Activated CD8-positive, alpha-beta memory T cell treated with anti-CD3 and anti-CD28 coated beads for 48 hours (primary cell): Measurements from ENCODE around the gene GPRIN1.
"Not testable (repeated sequence)": the region's sequence is repeated elsewhere in the genome, so short reads cannot be mapped to it uniquely, and the experiment has no call there.

ENCODE experiments used
- DNase-seq, 3 experiments: peaks; one replicate each; pipeline ENCODE4 v3.0.0-alpha.2; 2020; ENCODE audit warnings: low read depth in 2 of 3, low spot score in 2 of 3

The GPRIN1 gene

DNA sequence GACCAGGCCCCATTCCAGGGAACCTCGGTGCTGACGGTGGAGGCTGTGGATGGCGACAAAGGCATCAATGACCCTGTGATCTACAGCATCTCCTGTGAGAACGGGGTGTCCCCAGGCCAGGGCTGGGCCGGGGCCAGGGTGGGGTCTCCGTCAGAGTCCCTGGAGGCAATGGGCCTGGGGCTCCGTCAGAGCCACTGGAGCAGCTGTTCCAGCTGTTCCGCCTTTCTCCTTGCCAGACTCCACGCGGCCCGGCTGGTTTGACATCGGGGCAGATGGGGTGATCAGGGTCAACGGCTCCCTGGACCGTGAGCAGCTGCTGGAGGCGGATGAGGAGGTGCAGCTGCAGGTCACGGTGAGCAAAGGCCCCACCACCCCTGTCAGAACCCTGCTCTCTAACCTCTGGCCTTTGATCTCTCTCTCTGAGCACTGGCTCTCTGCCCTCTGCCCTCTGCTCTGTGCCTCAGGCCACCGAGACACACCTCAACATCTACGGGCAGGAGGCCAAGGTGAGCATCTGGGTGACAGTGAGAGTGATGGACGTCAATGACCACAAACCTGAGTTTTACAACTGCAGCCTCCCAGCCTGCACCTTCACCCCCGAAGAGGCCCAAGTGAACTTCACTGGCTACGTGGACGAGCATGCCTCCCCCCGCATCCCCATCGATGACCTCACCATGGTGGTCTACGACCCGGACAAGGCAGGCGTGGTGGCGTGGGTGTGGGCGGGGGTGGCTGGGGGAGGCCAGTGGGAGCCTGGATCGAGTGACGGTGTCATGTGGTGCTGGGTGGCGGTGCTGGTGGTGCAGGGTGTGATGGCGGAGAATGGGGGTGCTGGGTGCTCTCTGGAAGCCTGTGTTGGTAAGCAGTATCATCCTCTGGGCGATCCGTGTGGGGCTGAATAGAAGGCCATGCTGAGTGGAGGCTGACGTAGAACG is 34.2 kb downstream of the GPRIN1 start:
- no peak for DNase-seq

DNA sequence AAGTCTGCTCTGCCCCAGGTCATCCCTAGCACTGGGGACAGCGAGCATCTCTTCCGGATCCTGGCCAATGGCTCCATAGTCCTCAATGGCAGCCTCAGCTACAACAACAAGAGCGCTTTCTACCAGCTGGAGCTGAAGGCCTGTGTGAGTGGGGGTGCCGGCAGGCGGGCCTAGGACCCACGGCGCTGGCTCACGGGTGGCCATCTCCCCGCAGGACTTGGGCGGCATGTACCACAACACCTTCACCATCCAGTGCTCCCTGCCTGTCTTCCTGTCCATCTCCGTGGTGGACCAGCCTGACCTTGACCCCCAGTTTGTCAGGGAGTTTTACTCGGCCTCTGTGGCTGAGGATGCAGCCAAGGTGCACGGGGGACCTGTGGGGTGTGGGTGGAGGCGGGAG is 34.9 kb downstream of the GPRIN1 start:
- DNase-seq = no peak

DNA sequence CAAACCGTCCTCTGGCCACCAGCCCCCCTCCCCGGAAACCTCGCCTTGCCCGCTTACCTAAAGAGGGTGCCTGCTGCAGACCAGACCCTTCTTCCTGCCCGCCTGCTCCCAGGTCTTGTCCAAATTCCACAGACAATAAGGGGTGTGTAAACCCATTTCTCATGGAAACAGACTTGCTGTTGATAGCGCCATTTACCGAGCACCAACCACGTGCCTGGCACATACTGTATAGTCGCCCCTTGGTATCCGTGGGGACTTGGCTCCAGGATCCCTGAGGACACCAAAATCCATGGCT is 35.7 kb downstream of the GPRIN1 start:
- no peak for DNase-seq

DNA sequence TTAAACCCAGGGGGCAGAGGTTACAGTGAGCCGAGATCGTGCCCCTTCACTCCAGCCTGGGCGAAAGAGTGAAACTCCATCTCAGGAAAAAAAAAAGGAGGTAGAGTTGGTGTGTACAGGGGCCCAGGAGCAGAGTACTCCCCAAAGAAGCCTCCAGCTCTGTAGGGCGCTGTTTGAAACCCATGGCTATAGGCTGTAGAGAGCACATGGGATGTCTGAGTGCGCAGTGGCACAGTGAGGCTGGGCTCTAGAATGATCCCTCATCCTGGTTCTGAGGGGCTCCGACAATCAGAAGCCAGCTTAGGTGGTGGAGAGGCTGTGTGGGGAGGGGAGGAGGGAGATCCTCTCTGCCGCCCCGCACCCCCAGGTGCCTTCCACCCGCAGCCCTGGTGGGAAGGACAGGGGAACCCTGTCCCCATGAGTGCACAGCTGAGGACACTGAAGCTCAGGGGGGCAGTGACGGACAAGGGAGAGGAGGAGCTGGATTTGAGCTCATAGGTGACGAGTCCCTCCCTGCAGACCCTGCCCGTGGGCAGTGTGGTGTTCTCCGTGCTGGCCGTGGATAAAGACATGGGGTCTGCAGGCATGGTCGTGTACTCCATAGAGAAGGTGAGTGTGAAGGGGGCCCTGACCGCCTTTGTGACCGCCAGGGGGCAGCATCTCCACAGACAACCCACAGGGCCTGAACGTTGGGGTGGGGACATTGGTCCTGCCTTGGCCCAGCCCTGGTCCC is 36.2 kb downstream of the GPRIN1 start:
- DNase-seq = peak; percentile 36 to 90 (median 79)

DNA sequence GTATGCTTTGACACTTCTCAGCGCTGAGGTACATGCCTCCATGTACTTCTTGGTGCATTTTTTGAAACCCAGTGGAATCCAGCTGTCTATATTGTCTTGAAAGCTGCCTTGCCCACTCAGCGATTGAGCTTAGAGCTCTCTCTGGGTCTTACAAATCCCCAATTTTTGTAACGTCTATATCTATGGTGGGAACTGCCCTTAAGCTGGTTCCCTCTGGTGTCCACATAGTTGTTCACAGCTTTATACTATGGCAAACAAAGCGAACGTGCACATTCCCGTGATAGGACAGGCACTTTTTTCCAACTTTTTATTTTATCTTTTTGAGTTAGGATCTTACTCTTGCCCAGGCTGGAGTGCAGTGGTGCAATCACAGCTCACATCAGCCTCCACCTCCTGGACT is 39.9 kb downstream of the GPRIN1 start:
- no peak for DNase-seq

DNA sequence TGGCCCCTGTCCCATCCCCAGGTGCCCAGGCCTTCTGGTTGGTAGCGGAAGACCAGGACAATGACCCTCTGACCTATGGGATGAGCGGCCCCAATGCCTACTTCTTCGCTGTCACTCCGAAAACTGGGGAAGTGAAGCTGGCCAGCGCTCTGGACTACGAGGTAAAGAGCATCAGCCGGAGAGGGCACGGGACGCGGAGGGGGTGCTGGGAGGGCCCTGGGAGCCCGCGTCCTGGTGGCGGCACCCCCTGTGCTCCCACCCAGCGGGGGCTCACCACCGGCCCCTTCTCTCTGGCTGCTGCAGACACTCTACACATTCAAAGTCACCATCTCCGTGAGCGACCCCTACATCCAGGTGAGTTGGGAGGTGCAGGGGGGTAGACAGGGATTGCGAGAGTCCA is 41.3 kb downstream of the GPRIN1 start:
- no peak for DNase-seq

DNA sequence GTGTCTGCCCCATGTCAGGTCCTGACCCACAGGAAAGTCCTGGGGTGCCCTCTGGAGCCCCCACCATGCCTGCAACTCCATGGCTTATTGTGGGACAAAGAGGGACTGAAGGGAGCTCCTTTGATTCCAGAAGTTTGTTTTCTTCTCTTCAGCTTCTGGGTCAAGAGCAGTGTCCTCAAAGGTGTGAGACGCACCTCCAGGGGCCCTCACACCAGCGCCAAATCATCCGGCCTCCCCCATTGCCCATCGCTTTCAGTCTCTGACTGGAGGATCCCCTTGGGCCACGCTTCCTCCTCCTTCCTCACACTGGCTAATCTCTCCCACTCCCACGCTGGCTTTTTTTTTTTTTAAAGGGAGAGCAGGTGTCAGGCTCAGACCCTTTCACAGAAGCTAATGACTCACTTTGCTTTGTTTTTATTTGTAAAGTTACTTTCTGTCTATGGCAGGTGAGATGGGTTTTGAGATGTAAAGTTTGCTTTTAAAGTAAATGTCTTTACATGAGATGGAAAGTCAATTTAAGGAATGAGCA is 44.1 kb downstream of the GPRIN1 start:
- no peak for DNase-seq

DNA sequence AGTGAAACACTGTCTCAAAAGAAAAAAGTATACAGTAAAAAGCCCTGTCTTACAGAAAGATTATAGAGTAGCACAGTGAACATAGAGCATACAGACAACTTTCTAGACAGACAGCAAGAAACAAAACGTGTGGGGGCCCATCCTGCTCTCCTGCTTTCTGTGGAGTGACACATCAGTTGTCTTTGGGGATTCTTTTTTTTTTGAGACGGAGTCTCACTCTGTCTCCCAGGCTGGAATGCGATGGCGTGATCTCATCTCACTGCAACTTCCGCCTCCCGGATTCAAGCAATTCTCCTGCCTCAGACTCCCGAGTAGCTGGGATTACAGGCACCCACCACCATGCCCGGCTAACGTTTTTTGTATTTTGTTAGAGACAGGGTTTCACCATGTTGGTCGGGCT is 46.0 kb downstream of the GPRIN1 start:
- no peak for DNase-seq

DNA sequence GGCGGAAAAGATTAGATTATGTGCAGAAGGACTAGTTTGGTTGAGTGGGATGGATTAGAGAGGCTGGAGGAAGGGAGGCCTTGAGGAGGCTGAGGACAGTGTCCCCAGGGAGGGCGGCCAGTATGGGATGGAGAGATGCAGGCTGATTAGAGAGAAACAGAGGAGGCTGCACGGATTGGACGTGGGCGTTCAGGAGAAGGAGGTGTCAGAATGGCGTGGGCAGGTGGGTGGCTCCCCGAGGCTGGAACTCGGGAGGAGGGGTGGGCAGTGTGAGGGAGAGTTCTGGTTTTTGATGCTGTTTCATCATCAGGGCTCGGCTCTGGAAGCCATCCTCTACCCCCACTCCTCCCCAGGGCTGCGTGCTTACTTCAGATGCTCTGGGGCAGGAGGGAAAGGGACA is 47.8 kb downstream of the GPRIN1 start:
- no peak for DNase-seq

DNA sequence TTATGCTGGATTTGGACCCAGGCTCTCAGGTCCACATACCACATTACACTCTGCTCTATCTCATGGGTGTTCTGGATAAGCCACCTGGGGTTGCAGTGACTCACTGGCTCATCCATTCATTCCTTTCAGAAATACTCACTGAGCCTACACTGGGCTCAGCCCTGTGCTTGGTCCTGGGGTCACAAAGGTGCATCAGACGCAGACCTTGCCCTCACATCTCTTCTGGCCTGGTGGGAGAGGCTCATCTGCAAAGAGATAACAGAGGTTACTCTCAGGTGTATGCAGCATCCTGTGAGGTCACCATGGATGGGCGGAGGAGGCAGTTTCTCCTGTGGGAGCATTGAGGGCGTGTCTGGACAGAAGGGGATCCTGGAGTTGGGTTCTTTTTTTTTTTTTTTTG is 48.7 kb downstream of the GPRIN1 start:
- no peak for DNase-seq

DNA sequence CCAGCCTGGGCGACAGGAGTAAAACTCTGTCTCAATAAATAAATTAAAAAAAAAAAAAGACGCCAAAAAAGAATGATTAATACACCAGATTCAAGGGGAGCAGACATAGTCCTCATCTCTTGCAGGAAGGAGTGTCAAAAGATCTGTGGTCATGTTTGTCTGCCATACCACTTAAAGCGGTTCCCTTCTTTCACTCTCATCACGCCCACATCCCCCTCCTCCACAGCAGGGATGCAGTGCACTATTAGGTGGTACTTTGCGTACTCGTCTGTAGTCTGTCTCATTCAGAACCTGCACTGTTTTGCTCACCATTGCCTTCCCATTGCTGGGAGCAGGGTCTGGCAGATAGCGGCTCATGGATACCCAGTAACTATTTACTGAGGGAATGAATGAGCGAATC is 49.6 kb downstream of the GPRIN1 start:
- DNase-seq = no peak

DNA sequence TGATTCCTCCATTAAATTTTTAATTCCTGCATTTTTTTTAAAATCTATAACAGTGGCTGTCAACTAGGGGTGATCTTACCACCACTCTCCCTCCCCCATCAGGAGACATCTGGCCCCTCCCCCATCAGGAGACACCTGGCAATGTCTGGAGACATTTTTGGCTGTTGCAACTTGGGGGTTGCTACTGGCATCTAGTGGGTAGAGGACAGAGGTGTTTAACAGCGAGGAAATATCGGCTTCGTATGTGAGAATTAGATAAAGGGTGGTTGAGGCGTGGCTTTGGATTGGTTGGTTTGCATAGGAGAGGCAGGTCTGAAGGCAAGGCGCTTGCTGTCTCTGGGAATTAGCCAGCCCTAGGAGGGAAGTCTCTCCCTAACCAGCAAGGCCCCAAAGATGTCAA is 50.3 kb downstream of the GPRIN1 start:
- DNase-seq = no peak

DNA sequence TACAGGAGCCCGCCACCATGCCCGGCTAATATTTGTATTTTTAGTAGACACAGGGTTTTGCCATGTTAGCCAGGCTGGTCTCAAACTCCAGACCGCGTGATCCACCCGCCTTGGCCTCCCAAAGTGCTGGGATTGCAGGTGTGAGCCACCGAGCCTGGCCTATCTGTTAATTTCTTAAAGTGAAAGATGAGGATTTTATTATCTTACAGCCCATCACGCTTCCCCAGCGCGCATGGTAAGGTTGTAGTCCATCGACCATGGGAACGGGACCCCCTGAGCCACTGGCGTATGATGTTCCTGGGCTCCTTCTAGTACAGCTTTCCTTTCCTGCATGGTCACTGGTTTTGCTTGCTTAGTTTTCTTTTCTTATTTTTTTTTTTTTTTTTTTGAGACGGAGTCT is 52.1 kb downstream of the GPRIN1 start:
- no peak for DNase-seq

DNA sequence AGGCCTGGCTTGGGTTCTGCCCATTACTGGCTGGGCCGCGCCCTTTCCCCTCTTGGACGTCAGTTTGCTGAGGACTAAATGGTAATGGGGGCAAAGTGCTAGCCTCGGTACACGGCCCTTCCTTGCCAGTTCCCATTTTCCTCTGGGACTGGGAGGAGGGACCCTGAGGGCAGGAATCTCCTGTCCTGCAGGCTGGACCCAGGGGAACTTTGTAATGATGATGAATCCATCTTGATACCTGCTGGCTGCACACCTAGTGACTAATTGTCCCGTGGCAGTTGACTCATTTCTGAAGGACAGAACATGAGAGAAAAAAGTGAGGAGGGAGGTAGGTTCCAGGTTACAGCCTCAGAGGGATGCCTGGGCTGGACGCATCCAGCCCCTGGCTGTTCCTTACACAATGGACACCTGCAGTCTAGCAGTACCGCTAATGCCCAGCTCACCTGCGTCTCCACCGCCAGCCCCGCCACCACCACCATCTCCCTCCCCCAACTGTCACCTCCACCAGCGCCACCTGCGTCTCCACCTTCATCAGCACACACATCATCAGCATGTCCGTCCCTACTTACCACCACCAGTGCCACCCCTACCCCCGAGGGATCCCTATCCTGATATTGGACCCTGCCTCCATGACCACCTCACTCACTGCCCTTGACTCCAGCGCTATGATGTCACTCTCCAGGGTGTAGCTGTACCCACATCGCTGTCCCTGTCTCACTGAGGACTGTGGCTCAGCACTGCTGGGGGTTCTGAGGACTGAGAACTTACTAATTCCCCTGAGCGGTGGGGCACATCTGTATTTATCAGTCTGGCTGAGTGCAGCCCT is 56.5 kb downstream of the GPRIN1 start:
- DNase-seq = no peak

DNA sequence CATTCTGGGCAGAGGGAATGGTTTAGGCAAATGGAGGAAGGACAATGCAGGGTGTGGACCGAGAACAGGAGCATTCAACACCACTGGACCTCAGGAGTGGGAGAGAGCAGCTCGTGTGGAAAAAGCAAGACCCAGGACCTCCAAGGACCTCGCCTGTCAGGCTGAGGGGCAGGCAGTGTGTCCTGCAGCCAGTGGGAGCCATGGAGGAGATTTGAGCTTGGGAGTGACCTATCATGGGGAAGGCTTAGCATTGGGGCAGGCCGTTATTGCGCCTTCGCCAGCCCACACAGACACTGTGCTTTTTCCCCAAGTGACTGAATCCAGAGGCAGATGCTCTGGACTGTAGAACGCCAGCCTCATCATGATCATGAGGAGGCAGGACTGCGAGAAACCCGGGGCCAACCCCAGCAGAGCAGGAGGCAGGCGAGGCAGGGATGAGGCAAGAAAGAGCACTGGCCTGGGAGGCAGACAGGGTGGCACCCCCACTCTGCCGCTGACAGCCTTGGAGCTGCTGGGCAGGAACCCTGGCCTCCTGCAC is 57.6 kb downstream of the GPRIN1 start:
- no peak for DNase-seq

DNA sequence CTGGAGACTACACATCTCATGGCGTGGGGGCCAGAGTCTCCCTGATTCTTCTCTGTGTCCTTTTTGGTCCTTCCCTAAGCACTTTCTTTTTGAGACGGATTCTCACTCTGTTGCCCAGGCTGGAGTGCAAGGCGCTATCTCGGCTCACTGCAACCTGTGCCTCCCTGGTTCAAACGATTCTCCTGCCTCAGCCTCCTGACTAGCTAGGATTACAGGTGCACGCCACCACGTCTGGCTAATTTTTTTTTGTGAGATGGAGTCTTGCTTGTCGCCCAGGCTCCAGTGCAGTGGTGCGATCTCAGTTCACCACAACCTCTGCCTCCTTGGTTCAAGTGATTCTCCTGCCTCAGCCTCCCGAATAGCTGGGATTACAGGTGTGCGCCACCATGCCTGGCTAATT is 59.0 kb downstream of the GPRIN1 start:
- not testable (repeated sequence) for DNase-seq

DNA sequence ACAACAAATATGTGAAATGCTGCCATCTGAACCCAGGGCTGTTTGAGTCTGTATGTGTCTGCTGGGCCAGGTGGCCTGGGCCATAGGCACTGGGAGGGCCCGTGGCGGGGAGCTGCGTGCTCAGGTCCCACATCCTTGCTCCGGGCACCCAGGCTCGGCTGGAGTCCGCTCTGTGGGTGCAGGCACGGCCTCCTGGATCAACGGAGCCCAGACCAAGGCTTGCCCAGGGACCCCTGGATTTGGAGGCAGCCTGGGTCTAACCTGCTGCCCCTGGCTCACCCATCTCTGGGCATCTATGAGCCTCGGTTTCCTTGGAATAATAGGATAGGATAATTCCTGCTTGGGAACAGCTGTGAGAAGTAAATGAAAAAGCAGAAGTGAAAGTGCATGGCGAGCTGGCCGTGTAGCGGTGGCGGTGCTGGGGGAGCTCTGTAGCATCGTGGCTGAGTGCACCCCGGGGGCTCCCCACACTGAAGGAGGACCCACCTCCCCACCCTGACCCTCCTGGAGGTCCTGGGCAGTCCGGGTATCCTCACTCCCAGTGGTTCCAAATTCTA is 59.6 kb downstream of the GPRIN1 start:
- no peak for DNase-seq

DNA sequence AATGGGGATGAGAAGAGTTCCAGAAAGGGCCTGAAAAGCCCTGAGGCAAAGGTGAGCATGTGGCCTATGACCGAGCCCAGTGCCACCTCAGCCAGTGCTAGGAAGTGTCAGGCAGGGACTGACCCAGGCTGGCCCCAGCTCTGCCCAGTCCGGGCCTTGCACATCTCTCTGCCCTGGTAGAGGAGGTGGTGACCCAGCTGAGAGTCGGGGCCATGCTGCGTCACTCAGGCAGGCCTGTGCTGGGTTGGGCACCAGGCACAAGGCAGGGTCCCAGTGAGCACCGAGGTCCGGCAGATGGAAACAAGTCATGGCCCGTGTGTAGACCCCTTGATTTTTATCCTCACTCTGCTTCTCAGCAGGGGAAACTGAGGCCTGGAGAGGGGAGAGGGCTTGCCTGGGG is 60.1 kb downstream of the GPRIN1 start:
- DNase-seq = no peak

DNA sequence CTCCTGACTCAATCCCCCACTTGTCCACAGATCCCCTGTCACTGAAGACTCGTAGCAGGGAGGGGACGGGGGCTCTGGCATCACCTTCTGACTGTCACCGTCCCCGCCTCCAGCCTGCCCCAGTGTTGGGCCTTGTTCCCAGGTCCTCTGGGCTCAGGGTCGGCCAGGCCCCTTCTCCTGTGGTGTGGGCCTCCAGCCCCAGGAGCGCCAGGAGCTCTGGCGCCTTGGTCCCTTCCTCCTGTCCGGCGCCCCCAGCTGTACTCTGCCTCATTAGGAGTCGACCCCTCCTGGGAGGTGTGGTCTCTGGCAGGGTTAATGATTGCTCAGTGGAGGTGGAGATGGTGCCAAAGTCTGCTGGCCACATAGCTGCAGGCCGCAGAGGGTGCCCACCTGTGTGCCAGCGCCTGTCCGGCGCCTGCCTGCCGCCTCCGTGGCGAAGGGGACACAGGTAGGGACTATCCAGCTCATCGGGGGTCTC is 61.0 kb downstream of the GPRIN1 start, which contains the start of gene CDHR2:
TSS of gene CDHR2 (plus strand) at position 376 of the 478 bp plus-strand sequence. CDS start 16,011 bp downstream, outside the sequence.
- no peak for DNase-seq

DNA sequence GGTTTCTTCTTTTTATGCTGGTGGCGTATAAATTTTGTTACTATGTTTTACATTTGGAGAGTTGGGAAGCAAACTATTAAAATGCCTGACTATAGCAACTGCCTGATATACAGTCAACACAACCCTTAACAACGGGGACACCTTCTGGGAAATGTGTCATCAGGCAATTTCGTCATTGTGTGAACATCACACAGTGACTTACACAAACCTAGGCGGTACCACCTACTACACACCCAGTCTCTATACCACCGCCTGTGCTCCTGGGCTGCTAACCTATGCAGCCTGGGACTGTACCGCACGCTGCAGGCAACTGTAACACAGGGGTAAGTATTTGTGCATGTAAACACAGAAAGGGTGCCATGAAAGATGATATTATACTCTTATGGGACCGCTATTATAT is 62.2 kb downstream of the GPRIN1 start:
- DNase-seq = no peak
